Stomach (tissue), 9 donors: ENCODE results near the gene MET. TPM values are rescaled to one million over a fixed set of nuclear protein-coding genes. Genes with fewer than 3 reads are reported as not detected.
"Not testable (repeated sequence)": the region's sequence is repeated elsewhere in the genome, so short reads cannot be mapped to it uniquely, and the experiment has no call there.

ENCODE experiments used
- DNase-seq, 2 donors: peaks; one replicate each; pipeline versions ENCODE4 v3.0.0 to v3.0.0-alpha.2; 2013 to 2019
- H3K27ac ChIP-seq, 5 donors: fragments of 200-600 bp in 4 of 5; sonication (generic) in 4 of 5; one replicate each; pipeline ENCODE4 v1.5.1; 2013 to 2019; ENCODE audit warnings: mild to moderate bottlenecking in 1 of 5, moderate library complexity in 1 of 5
- H3K27me3 ChIP-seq, 3 donors: fragments of 200-600 bp; sonication (generic); one replicate each; pipeline ENCODE4 v1.5.1; 2017 to 2019; ENCODE audit warnings: mixed run types in 1 of 3
- H3K36me3 ChIP-seq, 4 donors: fragments of 200-600 bp; sonication (generic); 1 replicate in 3 of 4; 2 replicates in 1 of 4; pipeline ENCODE4 v1.5.1; 2016 to 2019
- H3K4me1 ChIP-seq, 4 donors: fragments of 200-600 bp; sonication (generic); one replicate each; pipeline ENCODE4 v1.5.1; 2016 to 2019
- H3K4me3 ChIP-seq, 4 donors: fragments of 200-600 bp; sonication (generic) in 3 of 4; one replicate each; pipeline ENCODE4 v1.5.1; 2016 to 2019; ENCODE audit warnings: mild to moderate bottlenecking in 1 of 4
- H3K9me3 ChIP-seq, 4 donors: fragments of 200-600 bp; sonication (generic); one replicate each; pipeline ENCODE4 v1.5.1; 2016 to 2019
- CTCF ChIP-seq, 7 experiments: fragments of 450-650 bp in 4 of 7; fragments of 200-600 bp in 3 of 7; sonication (generic) in 3 of 7; IDR thresholded peaks; one replicate each; pipeline ENCODE4 v1.5.1; 2016 to 2019; ENCODE audit warnings: antibody characterized with exemption in 7 of 7, control low read depth in 2 of 7, mild to moderate bottlenecking in 1 of 7
- EP300 ChIP-seq: sonication (generic); formaldehyde crosslinking; IDR thresholded peaks from one replicate; pipeline ENCODE4 v1.6.1; 2017; ENCODE audit warnings: antibody characterized with exemption
- POLR2A ChIP-seq, 4 donors: fragments of 450-650 bp; IDR thresholded peaks; one replicate each; pipeline ENCODE4 v1.6.1; 2016; ENCODE audit warnings: antibody characterized with exemption in 4 of 4, control low read depth in 2 of 4, mild to moderate bottlenecking in 1 of 4, moderate library complexity in 1 of 4
- POLR2AphosphoS5 ChIP-seq, 3 donors: sonication (generic); formaldehyde crosslinking; IDR thresholded peaks; one replicate each; pipeline ENCODE4 v1.6.1; 2016; ENCODE audit warnings: antibody characterized with exemption in 3 of 3
- WGBS, 5 donors: extraction: QIAGEN DNeasy Blood & Tissue Kit in 3 of 5; methylation state at CpG; one replicate each; pipeline versions ENCODE4 v1.1.5 to v1.1.7; 2013 to 2018; 5-methylcytosine and 5-hydroxymethylcytosine counted together
- intact Hi-C: fragments of 100-400 bp; cut with DNase I; formaldehyde crosslinking; loops from one replicate; pipeline ENCODE4 v1.15.1; 2023; ENCODE audit warnings: low total_unique reads
- polyA plus RNA-seq, 3 donors: library from polyadenylated mRNA; stranded (reverse); fragments of 200-250 nt; gene quantifications; one replicate each; pipeline ENCODE4 v1.2.3, GENCODE V29; 2013
- total RNA-seq, 5 donors: library from RNA; depleted of rRNA; stranded (reverse); fragments of >200 nt; gene quantifications; one replicate each; pipeline versions ENCODE4 v1.1.0 to v1.2.3, GENCODE V29; 2014 to 2016
- donor health status: healthy with polysubstance abuse.
- donor health status: Bipolar disorder and iron deficiency.
- donor health status: healthy.

The MET gene
- total and polyA plus RNA-seq, 8 donors = 0.58 to 36.2 (median 4.3) TPM

DNA sequence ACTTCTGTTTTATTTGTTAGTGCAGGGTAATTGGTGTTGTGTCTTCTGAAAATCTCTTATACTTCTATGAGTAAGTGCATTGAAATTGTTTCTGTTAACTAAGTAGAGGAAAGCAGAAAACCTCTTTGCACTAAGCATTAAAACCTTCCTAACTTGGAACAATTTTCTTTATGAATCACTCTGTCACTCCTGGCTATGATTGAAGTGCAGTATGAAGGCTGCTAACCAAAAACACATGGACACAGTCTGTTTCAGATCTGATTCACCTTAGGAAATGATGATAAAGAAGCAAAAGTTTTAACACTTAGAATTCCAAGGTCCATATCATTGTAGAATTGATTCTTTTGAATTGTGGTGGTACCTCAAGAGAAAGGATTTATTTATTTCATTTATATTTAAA, 41.9 kb downstream of the MET start:
- H3K27me3 ChIP-seq = no peaks in the 10 kb centered on the region
- no peak overlapping the region for H3K4me3 ChIP-seq
- peaks cover 7 to 35% (median 14%) of the 10 kb centered on the region in 4 donors for H3K4me1 ChIP-seq
- DNase-seq = no peak
- H3K27ac ChIP-seq = no peak overlapping the region
- H3K36me3 ChIP-seq = no peaks in the 10 kb centered on the region
- H3K9me3 ChIP-seq = no peaks in the 10 kb centered on the region
- no peak for TF ChIP-seq POLR2A (IDR thresholded peaks at IDR 0.05)
- TF ChIP-seq CTCF (IDR thresholded peaks at IDR 0.05) = no peak
- no peak for TF ChIP-seq EP300
- TF ChIP-seq POLR2AphosphoS5 (IDR thresholded peaks at IDR 0.05) = no peak
- intact Hi-C loops = no loop called here

- intact Hi-C loops = no loop called here
- no peak for TF ChIP-seq CTCF (IDR thresholded peaks at IDR 0.05)
- no peak for TF ChIP-seq POLR2A (IDR thresholded peaks at IDR 0.05)
- no peak for TF ChIP-seq POLR2AphosphoS5 (IDR thresholded peaks at IDR 0.05)
- TF ChIP-seq EP300 = no peak
- no peak for DNase-seq
- H3K4me1 ChIP-seq = peaks cover 7 to 27% (median 14%) of the 10 kb centered on the region in 4 donors
- no peaks in the 10 kb centered on the region for H3K27me3 ChIP-seq
- no peaks in the 10 kb centered on the region for H3K9me3 ChIP-seq
- no peak overlapping the region for H3K4me3 ChIP-seq
- no peaks in the 10 kb centered on the region for H3K36me3 ChIP-seq
- no peak overlapping the region for H3K27ac ChIP-seq
These were observed 43.1 kb downstream of the MET start for GRCh38 chr7:116715077-116715476.

DNA sequence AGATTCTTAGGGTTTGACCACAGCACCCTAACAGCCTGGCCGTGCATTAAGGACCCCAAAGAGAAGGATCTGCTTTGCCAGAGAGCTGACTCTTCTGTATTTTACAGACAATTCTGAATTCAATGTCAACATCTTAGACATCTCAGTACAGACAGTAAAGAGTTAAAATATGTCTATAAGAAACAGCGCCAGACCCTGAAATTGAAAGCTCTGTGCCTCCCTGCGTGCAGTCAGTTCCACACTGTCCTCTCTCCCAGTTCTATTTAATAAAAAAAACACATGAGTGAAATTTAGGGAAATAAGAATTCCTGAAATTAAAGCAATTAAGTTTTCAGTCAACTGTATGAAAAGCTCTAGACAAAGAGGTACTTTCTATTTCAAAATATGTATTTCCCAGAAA, 45.1 kb downstream of the MET start:
- H3K4me1 ChIP-seq = peaks cover under 1 to 10% (median 7%) of the 10 kb centered on the region in 4 donors
- H3K4me3 ChIP-seq = no peak overlapping the region
- H3K9me3 ChIP-seq = no peaks in the 10 kb centered on the region
- 35 to 44% (median 42%) methylated on average over 3 of the region's 3 CpGs for WGBS, 5 donors
- H3K36me3 ChIP-seq = no peaks in the 10 kb centered on the region
- H3K27me3 ChIP-seq = no peaks in the 10 kb centered on the region
- DNase-seq = no peak
- TF ChIP-seq POLR2A (IDR thresholded peaks at IDR 0.05) = no peak
- no peak for TF ChIP-seq CTCF (IDR thresholded peaks at IDR 0.05)
- no peak overlapping the region for H3K27ac ChIP-seq
- intact Hi-C loops = no loop called here

DNA sequence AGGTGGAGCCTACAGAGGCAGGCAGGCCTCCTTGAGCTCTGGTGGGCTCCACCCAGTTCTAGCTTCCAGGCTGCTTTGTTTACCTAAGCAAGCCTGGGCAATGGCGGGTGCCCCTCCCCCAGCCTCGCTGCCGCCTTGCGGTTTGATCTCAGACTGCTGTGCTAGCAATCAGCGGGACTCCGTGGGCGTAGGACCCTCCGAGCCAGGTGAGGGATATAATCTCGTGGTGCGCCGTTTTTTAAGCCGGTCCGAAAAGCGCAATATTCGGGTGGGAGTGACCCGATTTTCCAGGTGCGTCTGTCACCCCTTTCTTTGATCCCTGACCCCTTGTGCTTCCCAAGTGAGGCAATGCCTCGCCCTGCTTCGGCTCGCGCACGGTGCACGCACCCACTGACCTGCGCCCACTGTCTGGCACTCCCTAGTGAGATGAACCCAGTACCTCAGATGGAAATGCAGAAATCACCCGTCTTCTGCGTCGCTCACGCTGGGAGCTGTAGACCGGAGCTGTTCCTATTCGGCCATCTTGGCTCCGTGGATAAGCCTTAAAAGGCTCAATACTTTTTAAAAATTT, 52.0 kb downstream of the MET start:
- DNase-seq, H3K36me3 ChIP-seq, intact Hi-C loops, H3K27me3 ChIP-seq, H3K27ac ChIP-seq, H3K4me3 ChIP-seq, H3K9me3 ChIP-seq: not testable (repeated sequence)
- 94 to 96% (median 95%) methylated on average over 21 to 31 of the region's 31 CpGs for WGBS, 5 donors
- peaks cover 14 to 26% (median 23%) of the 10 kb centered on the region in 4 donors for H3K4me1 ChIP-seq

DNA sequence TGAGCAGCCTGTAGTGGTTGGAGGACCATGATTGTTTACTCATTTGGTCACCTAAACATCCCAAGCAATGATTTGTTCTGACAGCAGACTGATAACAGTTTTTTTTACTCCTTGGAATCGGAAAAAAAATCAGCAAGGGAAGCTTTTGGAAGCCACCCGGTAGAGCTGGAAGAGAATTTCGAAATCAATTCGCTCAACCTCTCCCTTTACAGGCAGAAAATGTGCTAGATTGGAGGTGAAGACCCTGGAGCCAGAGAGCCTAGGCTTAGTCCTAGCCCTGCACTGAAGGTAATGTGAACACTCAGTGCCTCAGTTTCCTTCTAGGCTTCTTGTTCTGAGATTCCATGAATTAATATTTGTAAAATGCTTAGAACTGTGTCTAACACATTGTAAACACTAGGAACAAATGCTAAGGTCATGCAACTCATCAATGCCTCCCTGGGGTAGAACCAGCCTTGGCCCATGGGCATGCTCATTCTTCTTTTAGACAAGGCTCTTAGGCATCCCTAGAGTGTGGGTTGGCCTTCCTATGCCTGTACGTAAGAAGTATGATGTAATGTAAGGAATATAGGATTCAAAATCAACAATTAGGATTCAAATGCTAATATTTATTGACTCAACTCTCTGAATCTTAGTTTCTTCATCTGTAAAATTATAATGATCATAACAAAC, 52.7 kb downstream of the MET start:
- Histone ChIP-seq H3K9me3 (no peaks in the 10 kb centered on the region), H3K4me3 (no peak overlapping the region), H3K27me3 (no peaks in the 10 kb centered on the region), H3K4me1 (peaks cover 14 to 26% (median 23%) of the 10 kb centered on the region in 4 donors), H3K27ac (no peak overlapping the region), H3K36me3 (no peaks in the 10 kb centered on the region)
- WGBS, 5 donors = 87 to 97% (median 93%) methylated on average over 5 of the region's 5 CpGs
- DNase-seq = no peak
- TF ChIP-seq EP300 (no peak), POLR2A (IDR thresholded peaks at IDR 0.05) (no peak), POLR2AphosphoS5 (IDR thresholded peaks at IDR 0.05) (no peak), CTCF (IDR thresholded peaks at IDR 0.05) (no peak)
- intact Hi-C loops = no loop called here
